Omental fat pad (tissue), 4 donors: Measurements from ENCODE around the gene PFN1. TPM values are rescaled to one million over a fixed set of nuclear protein-coding genes. Genes with fewer than 3 reads are reported as not detected.
A peak's percentile ranks its signal among the peaks of the same experiment; 100 is the strongest.

Source experiments
- ATAC-seq: fragments of 150-250 bp; one replicate; pipeline ENCODE4 v1.9.1; 2016; ENCODE audit warnings: mild to moderate bottlenecking, moderate library complexity; ENCODE audit not compliant: low FRiP score
- DNase-seq: peaks from one replicate; pipeline ENCODE4 v3.0.0-alpha.2; 2019; ENCODE audit warnings: low spot score
- CTCF ChIP-seq, 3 donors: fragments of 450-650 bp; IDR thresholded peaks; one replicate each; pipeline ENCODE4 v1.5.1; 2016 to 2017; ENCODE audit warnings: antibody characterized with exemption in 3 of 3, mild to moderate bottlenecking in 3 of 3, moderate library complexity in 2 of 3
- total RNA-seq, 4 donors: library from RNA; depleted of rRNA; stranded (reverse); fragments of >200 nt; gene quantifications; one replicate each; pipeline ENCODE4 v1.1.0, GENCODE V29; 2016

The PFN1 gene
- total RNA-seq, 4 donors from 2014 or later: 444 to 699 (median 616) TPM

- peak; percentile 92 for ATAC-seq
Measured at GRCh38 chr17:4939796-4940554, 8.4 kb downstream of the PFN1 start, which contains the start of the genes RNF167 and SLC25A11. RNF167 (plus strand) TSS chr17:4940268; CDS start chr17:4940910, 642 bp downstream. SLC25A11 (minus strand) TSS chr17:4940046; CDS start chr17:4939910, 136 bp downstream.

GRCh38 chr17:4939546-4939795 lies 8.9 kb downstream of the PFN1 start:
- ATAC-seq (no peak), DNase-seq (no peak)
- no peak for TF ChIP-seq CTCF (IDR thresholded peaks at IDR 0.05)

More at GRCh38 chr17:4939796-4940554, 8.4 kb downstream of the PFN1 start, which contains the start of the genes RNF167 and SLC25A11:
- no peak for TF ChIP-seq CTCF (IDR thresholded peaks at IDR 0.05)
- peak; percentile 85 for DNase-seq

GRCh38 chr17:4938688-4939545 lies 9.4 kb downstream of the PFN1 start:
- DNase-seq (no peak), ATAC-seq (no peak)
- TF ChIP-seq CTCF (IDR thresholded peaks at IDR 0.05): no peak

GRCh38 chr17:4938069-4938491 lies 10.2 kb downstream of the PFN1 start:
- ATAC-seq (no peak), DNase-seq (no peak)
- no peak for TF ChIP-seq CTCF (IDR thresholded peaks at IDR 0.05)

- DNase-seq (no peak), ATAC-seq (no peak)
- TF ChIP-seq CTCF (IDR thresholded peaks at IDR 0.05): no peak
Measured at GRCh38 chr17:4937553-4937952, 10.8 kb downstream of the PFN1 start.

GRCh38 chr17:4936436-4936835 lies 11.9 kb downstream of the PFN1 start:
- TF ChIP-seq CTCF (IDR thresholded peaks at IDR 0.05): no peak
- ATAC-seq: no peak

More at GRCh38 chr17:4936436-4936835, 11.9 kb downstream of the PFN1 start:
- no peak for DNase-seq
